ENCODE data around the gene NINJ1.

The NINJ1 gene

DNA sequence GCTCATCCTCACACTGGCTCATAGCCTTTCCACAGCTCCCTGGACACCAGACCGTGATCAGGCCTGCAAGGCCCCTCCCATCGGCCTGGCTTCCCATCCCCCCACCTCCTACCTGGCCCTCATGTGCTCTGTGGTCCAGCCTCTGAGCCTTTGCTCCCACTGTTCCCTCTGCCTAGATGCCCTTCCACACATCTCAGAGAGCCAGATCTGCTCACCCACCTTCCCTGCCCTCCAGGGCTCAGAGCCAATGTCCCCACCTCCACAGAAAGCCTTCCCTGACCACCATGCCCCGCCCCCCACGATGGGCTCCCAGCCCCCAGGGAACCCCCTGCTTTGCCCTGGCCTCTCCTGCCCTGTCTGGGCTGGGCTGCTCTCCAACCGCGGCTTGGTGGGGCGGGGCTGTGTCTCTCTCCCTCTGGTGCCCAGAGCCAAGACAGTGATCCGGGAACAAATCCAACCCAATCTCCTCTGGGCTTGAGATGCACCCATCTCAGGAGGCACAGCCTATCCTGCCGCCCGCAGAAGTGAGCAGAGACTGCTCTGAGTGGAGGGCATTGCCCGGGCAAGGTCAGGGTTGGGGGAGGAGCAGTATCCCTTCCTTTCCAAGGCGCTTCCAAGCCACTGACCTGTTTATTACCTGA is 1.6 kb downstream of the NINJ1 start:
- DNase-seq (ENCODE audit: low read depth), result no peak

- no peak for DNase-seq (ENCODE audit: low read depth)
Measured at GRCh38 chr9:93131599-93132286, 2.3 kb downstream of the NINJ1 start.

GRCh38 chr9:93130861-93131481 is 3.1 kb downstream of the NINJ1 start:
- DNase-seq (ENCODE audit: low read depth), result no peak

GRCh38 chr9:93129691-93130500 is 4.2 kb downstream of the NINJ1 start:
- DNase-seq (ENCODE audit: low read depth), result no peak

DNA sequence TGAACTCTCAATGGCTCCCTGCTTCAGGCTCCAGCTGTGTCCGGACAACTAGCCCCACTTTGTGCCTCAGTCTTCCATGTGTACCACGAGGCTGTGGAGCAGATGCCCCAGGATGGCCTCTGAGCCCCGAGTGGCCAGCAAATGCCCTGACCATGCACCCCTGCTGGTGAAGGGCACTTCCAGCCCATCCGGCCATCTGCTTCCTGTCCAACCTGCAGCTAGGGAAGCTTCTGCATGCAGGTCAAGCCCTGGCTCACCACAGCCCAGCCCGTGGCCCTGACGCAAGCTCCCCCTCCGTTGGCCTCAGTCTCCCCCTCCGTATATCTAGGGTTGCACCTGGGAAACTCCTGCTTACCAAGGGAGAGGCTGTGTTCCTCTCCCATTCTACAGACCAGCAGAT is 4.8 kb downstream of the NINJ1 start:
- no peak for DNase-seq (ENCODE audit: low read depth)

DNA sequence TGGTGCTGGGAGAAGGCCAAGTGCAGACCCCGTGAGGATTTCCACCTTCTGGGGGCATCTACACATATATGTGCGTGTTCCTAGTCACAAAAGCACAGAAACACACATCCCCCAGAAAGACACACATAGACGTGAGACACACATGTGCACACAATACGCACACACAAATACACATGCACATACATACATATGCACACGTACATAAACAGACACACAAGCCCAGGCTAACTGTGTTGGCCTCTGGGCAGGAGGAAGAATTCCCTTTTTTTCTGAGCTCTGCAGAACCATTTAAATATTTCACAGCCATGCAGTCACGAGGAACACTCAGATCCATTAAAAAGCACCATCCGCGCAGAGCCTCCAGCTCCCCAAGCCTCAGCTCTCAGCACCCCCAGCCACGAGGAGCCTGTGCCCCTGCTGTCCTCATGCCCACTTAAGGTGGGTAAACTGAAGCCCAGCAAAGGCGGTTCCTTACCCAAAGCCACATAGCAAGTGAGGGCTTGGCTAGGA is 5.3 kb downstream of the NINJ1 start:
- DNase-seq (ENCODE audit: low read depth), result no peak

DNA sequence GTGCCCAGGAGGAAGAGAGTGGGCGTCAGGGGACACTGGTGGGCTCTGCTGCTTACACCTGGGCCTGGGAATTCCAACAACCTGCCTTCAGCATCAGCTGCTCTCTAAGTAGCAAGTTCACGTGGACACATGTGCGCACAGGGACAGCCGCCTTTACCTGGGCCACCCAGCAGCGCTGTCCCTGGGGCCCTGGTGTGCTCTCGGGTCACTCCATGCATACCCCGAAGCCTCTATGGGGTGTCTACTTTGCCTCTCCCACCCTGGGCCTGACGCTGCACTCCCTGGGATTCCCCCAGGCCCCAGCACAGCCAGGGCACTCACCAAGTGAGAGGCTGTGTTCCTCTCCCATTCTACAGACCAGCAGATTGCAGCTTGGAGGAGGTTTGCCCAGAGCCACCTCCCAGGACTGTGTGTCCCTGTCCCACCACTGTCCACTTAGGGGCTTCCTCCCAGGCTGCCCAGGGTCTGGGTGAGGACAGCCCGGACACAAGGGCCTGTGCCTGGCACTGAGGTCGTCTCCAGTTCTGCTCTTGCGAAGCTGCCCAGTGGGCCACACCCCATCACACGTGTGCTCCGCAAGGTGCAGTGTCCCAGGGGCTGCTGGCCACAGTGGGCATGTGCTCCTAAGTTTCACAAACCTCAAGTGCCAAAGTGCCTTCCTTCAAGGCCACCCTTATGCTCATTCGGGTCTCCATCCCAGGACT is 5.9 kb downstream of the NINJ1 start:
- no peak for DNase-seq (ENCODE audit: low read depth)

DNA sequence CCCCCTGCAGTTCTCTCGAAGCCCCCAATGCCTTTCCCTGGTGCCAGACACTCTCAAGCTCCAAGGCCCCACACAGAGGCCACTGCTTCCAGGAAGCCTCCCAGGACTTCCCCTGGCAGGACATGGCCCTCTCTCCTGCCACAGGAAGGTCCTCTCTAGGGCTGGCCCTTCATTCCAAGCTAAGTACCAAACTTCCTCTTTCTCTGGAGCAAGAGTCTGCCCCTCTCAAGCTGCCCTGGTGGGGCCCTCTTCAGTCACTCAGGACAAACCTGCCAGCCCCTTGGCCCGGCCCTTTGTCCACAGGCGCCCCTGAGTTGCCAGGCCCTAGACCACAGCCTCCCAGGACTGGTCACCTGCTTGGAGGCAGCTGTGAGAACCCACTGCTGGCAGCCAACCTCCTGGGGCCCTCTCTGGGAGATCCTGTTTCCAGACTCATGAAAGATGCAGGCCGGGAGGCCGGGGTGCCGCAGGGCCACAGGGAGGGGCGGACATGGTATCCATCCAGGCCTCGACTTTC is 6.6 kb downstream of the NINJ1 start:
- no peak for DNase-seq (ENCODE audit: low read depth)

GRCh38 chr9:93126825-93127368 is 7.2 kb downstream of the NINJ1 start:
- no peak for DNase-seq (ENCODE audit: low read depth)

DNA sequence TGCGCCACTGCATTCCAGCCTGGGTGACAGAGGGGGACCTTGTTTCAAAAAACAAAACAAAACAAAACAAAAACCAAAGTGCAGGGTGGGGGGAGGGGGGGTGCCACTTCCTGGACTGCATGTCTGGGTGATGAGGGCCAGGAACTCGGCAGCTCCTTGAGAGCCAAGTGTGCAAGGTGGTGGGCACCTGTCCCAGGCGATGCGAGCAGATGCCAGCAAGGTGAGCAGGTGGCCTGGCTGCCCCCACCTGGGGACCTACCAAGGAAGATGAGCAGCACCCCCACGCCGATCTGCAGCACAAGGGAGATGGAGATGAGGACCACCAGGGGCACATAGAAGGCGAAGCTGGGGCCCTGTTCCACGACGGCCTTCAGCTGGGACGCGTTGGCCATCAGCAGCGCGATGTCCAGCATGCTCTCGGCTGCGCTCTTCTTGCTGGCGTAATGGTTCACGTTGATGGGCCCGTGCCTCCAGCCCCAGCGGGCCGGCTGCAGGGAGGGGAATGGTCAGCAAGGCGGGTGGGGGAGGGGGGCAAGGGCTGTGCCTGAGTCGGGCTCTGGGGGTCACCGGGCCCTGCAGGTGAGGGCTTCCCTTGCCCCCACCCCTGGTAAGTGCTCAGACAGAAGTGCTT is 7.8 kb downstream of the NINJ1 start:
- DNase-seq (ENCODE audit: low read depth), result no peak

DNA sequence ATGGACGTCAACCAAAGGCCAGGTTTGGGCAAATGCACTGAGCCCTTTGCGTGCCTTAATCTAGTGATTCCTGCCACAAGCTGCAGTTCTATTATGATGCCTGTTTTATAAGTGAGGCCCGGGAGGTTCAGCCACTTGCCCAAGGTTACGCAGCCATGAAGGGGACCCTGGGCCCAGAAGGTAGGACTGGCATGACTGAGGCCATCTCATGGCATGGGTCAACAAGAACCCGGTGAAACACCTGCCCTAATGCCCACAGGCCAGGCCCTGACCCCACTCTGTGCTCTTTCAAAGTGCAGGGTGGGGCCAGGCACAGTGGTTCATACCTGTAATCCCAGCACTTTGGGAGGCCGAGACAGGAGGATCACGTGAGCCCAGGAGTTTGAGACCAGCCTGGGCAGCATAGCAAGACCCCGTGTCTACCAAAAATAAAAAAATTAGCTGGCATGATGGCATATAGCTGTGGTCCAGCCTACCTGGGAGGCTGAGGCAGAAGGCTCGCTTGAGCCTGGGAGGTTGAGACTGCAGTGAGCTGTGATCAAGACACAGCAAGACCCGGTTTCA is 8.6 kb downstream of the NINJ1 start:
- DNase-seq (ENCODE audit: low read depth), result no peak

DNA sequence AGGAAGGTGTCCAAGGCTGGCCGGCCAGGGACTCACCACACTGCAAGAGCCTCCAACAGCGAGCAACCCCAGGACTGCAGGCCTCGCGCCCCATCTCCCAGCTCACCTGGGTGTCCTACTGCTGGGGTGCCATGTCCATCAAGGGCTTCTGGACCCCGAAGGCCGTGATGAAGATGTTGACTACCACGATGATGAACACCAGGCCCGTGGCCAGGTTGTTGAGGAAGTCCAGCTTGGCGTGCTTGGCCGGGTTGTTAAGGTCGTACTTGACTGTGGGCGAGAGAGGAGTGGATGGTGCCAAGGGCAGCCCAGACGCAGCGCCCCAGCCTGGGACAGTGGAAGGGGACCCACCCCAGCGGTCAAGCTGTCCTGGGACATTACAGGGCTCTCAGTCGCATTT is 9.3 kb downstream of the NINJ1 start:
- no peak for DNase-seq (ENCODE audit: low read depth)

DNA sequence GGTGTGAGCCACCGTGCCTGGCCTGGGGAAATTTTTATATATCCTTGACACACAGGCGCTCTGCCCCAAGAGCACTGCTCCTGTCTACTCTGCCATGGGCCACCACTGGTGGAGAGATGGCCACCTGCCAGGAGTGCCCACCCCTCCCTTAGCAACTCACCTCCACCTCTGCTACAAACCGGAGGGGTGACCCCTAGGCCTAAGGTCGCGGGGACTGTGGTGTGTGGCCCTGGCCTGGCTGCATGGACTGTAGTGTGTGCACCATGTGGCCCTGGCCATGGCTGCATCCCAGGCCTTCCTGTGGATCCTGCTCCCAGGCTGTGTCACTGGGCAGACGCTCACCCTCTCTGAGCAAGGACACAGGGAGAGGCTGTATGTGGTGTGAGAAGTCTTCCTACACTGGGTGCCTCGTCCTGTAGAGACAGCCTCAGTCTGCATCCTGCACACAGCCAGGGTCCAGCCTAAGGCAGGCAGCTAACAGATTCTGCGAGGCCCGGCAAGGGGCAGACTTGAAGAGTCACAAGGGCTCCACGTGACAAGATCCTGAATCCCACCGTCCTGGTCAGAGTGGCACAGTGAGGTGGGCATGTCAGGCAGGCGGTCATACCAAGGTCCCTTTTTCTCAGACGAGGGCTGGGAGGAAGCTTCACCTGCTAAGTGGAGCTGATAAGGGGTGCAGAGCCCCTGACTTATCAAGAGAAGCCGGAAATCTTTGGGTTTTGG is 10.3 kb downstream of the NINJ1 start:
- DNase-seq (ENCODE audit: low read depth), result no peak

GRCh38 chr9:93122721-93123221 is 11.3 kb downstream of the NINJ1 start:
- DNase-seq (ENCODE audit: low read depth), result no peak

DNA sequence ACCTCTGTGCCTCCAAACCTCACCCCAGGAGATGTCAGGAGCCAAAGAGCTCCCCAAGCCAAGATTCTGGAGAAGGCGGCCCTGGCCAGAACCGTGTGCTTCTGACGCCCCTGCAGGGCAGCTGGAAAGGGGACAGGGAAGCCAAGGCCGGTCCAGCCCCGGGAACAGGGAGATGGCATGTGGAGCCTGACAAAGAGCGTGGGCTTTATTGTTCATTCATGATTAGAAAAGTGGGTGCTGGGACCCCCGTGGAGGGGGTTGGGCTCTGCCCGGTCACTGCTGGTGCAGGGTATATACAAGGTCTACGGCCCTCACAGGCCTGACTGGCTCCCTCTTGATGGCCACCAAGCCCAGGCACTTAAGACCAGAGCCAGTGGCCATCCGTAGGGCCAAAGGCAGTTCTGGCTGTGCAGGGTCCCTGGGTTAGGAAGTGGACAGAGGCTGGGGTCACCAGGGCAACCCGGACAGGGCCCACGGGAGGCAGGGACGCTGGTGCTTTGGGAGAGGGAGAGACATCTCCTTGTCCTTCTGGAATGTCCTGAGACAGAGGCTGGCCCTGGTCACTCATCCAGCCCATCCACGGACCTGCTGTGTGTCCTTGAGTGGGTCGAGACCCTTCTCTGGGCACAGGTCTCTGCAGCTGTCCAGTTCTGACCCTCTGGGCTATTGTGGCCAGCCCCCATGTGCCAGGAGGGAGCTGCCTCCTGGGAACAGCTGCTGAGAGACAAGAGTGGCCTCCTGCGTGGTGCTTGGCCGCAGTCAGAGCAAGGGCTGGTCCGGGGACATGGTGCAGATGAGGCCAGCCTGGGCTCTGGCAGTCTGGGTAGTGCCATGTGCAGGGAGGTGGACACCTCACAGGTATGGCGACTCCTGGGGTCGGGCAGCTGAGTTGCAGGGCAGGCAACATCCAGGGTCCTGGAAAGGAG is 12.5 kb downstream of the NINJ1 start:
- DNase-seq (ENCODE audit: low read depth), result no peak

DNA sequence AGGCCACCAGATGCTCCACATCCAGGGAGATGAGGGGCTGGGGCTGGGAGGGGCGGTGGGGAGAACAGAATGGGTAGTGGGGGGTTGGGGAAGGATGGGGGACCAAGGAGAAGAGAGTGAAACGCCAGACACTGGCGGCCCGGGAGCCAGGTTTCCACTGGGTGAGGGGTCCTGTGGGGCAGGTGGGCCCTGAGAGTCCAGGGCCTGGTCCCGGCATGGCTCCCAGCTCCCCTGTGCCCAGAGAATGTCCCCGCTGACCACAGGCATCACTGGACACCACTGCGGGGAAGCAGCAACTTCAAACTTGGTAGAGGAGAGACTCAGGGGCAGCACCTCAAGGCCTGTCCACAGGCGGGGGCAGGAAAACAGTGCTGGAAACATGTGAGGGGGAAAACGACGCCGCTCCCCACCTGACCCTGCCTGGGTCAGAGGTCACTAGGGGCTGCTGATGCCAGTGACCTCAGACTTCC is 13.2 kb downstream of the NINJ1 start:
- no peak for DNase-seq (ENCODE audit: low read depth)

GRCh38 chr9:93119953-93120845 is 13.9 kb downstream of the NINJ1 start:
- DNase-seq (ENCODE audit: low read depth), result no peak

DNA sequence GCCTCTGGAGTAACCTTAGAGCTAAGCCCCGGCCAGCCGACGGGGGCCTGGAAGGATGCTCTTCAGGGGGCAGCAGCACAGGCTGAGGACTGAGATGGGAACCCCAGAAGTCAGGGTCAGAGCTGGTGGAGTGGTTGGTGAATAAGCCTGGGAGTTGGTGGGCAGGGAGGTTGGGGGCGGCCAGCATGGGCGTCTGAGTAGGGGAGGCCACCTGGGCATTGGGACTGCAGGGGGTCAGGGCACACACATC is 14.4 kb downstream of the NINJ1 start:
- no peak for DNase-seq (ENCODE audit: low read depth)
